Fibroblast of the aortic adventitia (primary cell): ENCODE measurements around the gene ATF6. TPM values are rescaled to one million over a fixed set of nuclear protein-coding genes. Genes with fewer than 3 reads are reported as not detected.
A peak's percentile ranks its signal among the peaks of the same experiment; 100 is the strongest.

Experiments used
- DNase-seq: peaks from one replicate; pipeline ENCODE4 v3.0.0-alpha.2; 2010; ENCODE audit warnings: low read depth
- H3K4me3 ChIP-seq: 2 replicates; pipeline ENCODE4 v1.5.1; 2011; ENCODE audit warnings: low read depth, mild to moderate bottlenecking, control low read depth, low read length, moderate library complexity
- CTCF ChIP-seq: IDR thresholded peaks from 2 replicates; pipeline ENCODE4 v1.5.1; 2011; ENCODE audit warnings: mild to moderate bottlenecking, low read length, control low read depth, inconsistent platforms; ENCODE audit not compliant: insufficient read depth
- total RNA-seq: library from RNA; depleted of rRNA; stranded (reverse); fragments of >200 nt; gene quantifications from 2 replicates; pipeline ENCODE4 v1.2.3, GENCODE V29; 2012; ENCODE audit warnings: low replicate concordance

Gene ATF6
- total RNA-seq, 1 donor, result 32.8 TPM

GRCh38 chr1:161905269-161905884 is 139.3 kb downstream of the ATF6 start:
- peak; percentile 49 for TF ChIP-seq CTCF
- peak; percentile 26 for DNase-seq

GRCh38 chr1:161907265-161907664 is 141.1 kb downstream of the ATF6 start:
- no peak for TF ChIP-seq CTCF
- H3K4me3 ChIP-seq, result no peak overlapping the region
- peak; percentile 27 for DNase-seq

More at GRCh38 chr1:161905269-161905884, 139.3 kb downstream of the ATF6 start:
- H3K4me3 ChIP-seq, result no peak overlapping the region

GRCh38 chr1:161908264-161908663 is 142.1 kb downstream of the ATF6 start:
- TF ChIP-seq CTCF, result no peak
- DNase-seq, result no peak
- H3K4me3 ChIP-seq, result no peak overlapping the region

GRCh38 chr1:161910604-161911003 is 144.5 kb downstream of the ATF6 start:
- H3K4me3 ChIP-seq, result no peak overlapping the region
- DNase-seq, result peak; percentile 48
- no peak for TF ChIP-seq CTCF

- peak; percentile 73 for DNase-seq
- no peak for TF ChIP-seq CTCF
- no peak overlapping the region for H3K4me3 ChIP-seq
These were observed 147.5 kb downstream of the ATF6 start for GRCh38 chr1:161913482-161914140.

GRCh38 chr1:161914595-161914994 is 148.5 kb downstream of the ATF6 start:
- no peak for TF ChIP-seq CTCF
- no peak for DNase-seq
- H3K4me3 ChIP-seq, result no peak overlapping the region

- no peak overlapping the region for H3K4me3 ChIP-seq
- TF ChIP-seq CTCF, result no peak
- no peak for DNase-seq
These were observed 149.0 kb downstream of the ATF6 start for GRCh38 chr1:161915051-161915503.
